Stomach (tissue), 9 donors: Measurements from ENCODE around the gene RPH3AL. TPM values are rescaled to one million over a fixed set of nuclear protein-coding genes. Genes with fewer than 3 reads are reported as not detected.

Experiments used
- DNase-seq, 2 donors: peaks; one replicate each; pipeline versions ENCODE4 v3.0.0 to v3.0.0-alpha.2; 2013 to 2019
- H3K27ac ChIP-seq, 5 donors: fragments of 200-600 bp in 4 of 5; sonication (generic) in 4 of 5; one replicate each; pipeline ENCODE4 v1.5.1; 2013 to 2019; ENCODE audit warnings: mild to moderate bottlenecking in 1 of 5, moderate library complexity in 1 of 5
- H3K27me3 ChIP-seq, 3 donors: fragments of 200-600 bp; sonication (generic); one replicate each; pipeline ENCODE4 v1.5.1; 2017 to 2019; ENCODE audit warnings: mixed run types in 1 of 3
- H3K36me3 ChIP-seq, 4 donors: fragments of 200-600 bp; sonication (generic); 1 replicate in 3 of 4; 2 replicates in 1 of 4; pipeline ENCODE4 v1.5.1; 2016 to 2019
- H3K4me1 ChIP-seq, 4 donors: fragments of 200-600 bp; sonication (generic); one replicate each; pipeline ENCODE4 v1.5.1; 2016 to 2019
- H3K4me3 ChIP-seq, 4 donors: fragments of 200-600 bp; sonication (generic) in 3 of 4; one replicate each; pipeline ENCODE4 v1.5.1; 2016 to 2019; ENCODE audit warnings: mild to moderate bottlenecking in 1 of 4
- H3K9me3 ChIP-seq, 4 donors: fragments of 200-600 bp; sonication (generic); one replicate each; pipeline ENCODE4 v1.5.1; 2016 to 2019
- CTCF ChIP-seq, 7 experiments: fragments of 450-650 bp in 4 of 7; fragments of 200-600 bp in 3 of 7; sonication (generic) in 3 of 7; IDR thresholded peaks; one replicate each; pipeline ENCODE4 v1.5.1; 2016 to 2019; ENCODE audit warnings: antibody characterized with exemption in 7 of 7, control low read depth in 2 of 7, mild to moderate bottlenecking in 1 of 7
- EP300 ChIP-seq: sonication (generic); formaldehyde crosslinking; IDR thresholded peaks from one replicate; pipeline ENCODE4 v1.6.1; 2017; ENCODE audit warnings: antibody characterized with exemption
- POLR2A ChIP-seq, 4 donors: fragments of 450-650 bp; IDR thresholded peaks; one replicate each; pipeline ENCODE4 v1.6.1; 2016; ENCODE audit warnings: antibody characterized with exemption in 4 of 4, control low read depth in 2 of 4, mild to moderate bottlenecking in 1 of 4, moderate library complexity in 1 of 4
- POLR2AphosphoS5 ChIP-seq, 3 donors: sonication (generic); formaldehyde crosslinking; IDR thresholded peaks; one replicate each; pipeline ENCODE4 v1.6.1; 2016; ENCODE audit warnings: antibody characterized with exemption in 3 of 3
- WGBS, 5 donors: extraction: QIAGEN DNeasy Blood & Tissue Kit in 3 of 5; methylation state at CpG; one replicate each; pipeline versions ENCODE4 v1.1.5 to v1.1.7; 2013 to 2018; 5-methylcytosine and 5-hydroxymethylcytosine counted together
- intact Hi-C: fragments of 100-400 bp; cut with DNase I; formaldehyde crosslinking; loops from one replicate; pipeline ENCODE4 v1.15.1; 2023; ENCODE audit warnings: low total_unique reads
- polyA plus RNA-seq, 3 donors: library from polyadenylated mRNA; stranded (reverse); fragments of 200-250 nt; gene quantifications; one replicate each; pipeline ENCODE4 v1.2.3, GENCODE V29; 2013
- total RNA-seq, 5 donors: library from RNA; depleted of rRNA; stranded (reverse); fragments of >200 nt; gene quantifications; one replicate each; pipeline versions ENCODE4 v1.1.0 to v1.2.3, GENCODE V29; 2014 to 2016
- donor health status: healthy with polysubstance abuse.
- donor health status: Bipolar disorder and iron deficiency.
- donor health status: healthy.

The RPH3AL gene
- total and polyA plus RNA-seq, 8 donors: 4.9 to 38.5 (median 17.4) TPM

- H3K36me3 ChIP-seq: peaks cover 4 to 33% (median 9%) of the 10 kb centered on the region in 4 donors
- 71 to 78% (median 75%) methylated on average over 22 of the region's 22 CpGs for WGBS, 5 donors
- H3K27me3 ChIP-seq: peaks cover 0 to 4% (median 0%) of the 10 kb centered on the region in 3 donors
- intact Hi-C loops: no loop called here
- TF ChIP-seq EP300 (no peak), POLR2A (IDR thresholded peaks at IDR 0.05) (no peak), CTCF (IDR thresholded peaks at IDR 0.05) (no peak), POLR2AphosphoS5 (IDR thresholded peaks at IDR 0.05) (no peak)
- DNase-seq: peak in 1 of 2 donors; percentile 10
- no peaks in the 10 kb centered on the region for H3K9me3 ChIP-seq
- H3K27ac ChIP-seq: no peak overlapping the region
- H3K4me3 ChIP-seq: no peak overlapping the region
- H3K4me1 ChIP-seq: no peaks in the 10 kb centered on the region
Measured at GRCh38 chr17:259341-259976, 93.1 kb downstream of the RPH3AL start.

- no peaks in the 10 kb centered on the region for H3K9me3 ChIP-seq
- no peaks in the 10 kb centered on the region for H3K4me1 ChIP-seq
- intact Hi-C loops: no loop called here
- peak in 1 of 2 donors; percentile 20 for DNase-seq
- peaks cover 2 to 28% (median 5%) of the 10 kb centered on the region in 4 donors for H3K36me3 ChIP-seq
- peaks cover 0 to 4% (median 0%) of the 10 kb centered on the region in 3 donors for H3K27me3 ChIP-seq
- TF ChIP-seq POLR2A (IDR thresholded peaks at IDR 0.05) (no peak), POLR2AphosphoS5 (IDR thresholded peaks at IDR 0.05) (no peak), EP300 (no peak), CTCF (IDR thresholded peaks at IDR 0.05) (no peak)
- no peak overlapping the region for H3K4me3 ChIP-seq
- WGBS, 5 donors: 93 to 99% (median 97%) methylated on average over 12 of the region's 12 CpGs
- H3K27ac ChIP-seq: no peak overlapping the region
Measured at GRCh38 chr17:258906-259305, 93.7 kb downstream of the RPH3AL start.

GRCh38 chr17:258045-258734 lies 94.4 kb downstream of the RPH3AL start:
- intact Hi-C loops: no loop called here
- Histone ChIP-seq H3K27ac (no peak overlapping the region), H3K27me3 (peaks cover 0 to 4% (median 0%) of the 10 kb centered on the region in 3 donors), H3K4me1 (no peaks in the 10 kb centered on the region), H3K9me3 (no peaks in the 10 kb centered on the region), H3K36me3 (peaks cover 0 to 21% (median 1%) of the 10 kb centered on the region in 4 donors), H3K4me3 (no peak overlapping the region)
- 59 to 78% (median 71%) methylated on average over 23 of the region's 23 CpGs for WGBS, 5 donors
- no peak for DNase-seq
- TF ChIP-seq POLR2A (IDR thresholded peaks at IDR 0.05): no peak
- no peak for TF ChIP-seq POLR2AphosphoS5 (IDR thresholded peaks at IDR 0.05)
- TF ChIP-seq EP300: no peak
- TF ChIP-seq CTCF (IDR thresholded peaks at IDR 0.05): no peak

GRCh38 chr17:253091-253846 lies 99.3 kb downstream of the RPH3AL start:
- DNase-seq: peak in 1 of 2 donors; percentile 17
- Histone ChIP-seq H3K36me3 (peaks cover 0 to 3% (median 1%) of the 10 kb centered on the region in 4 donors), H3K27me3 (no peaks in the 10 kb centered on the region), H3K9me3 (no peaks in the 10 kb centered on the region), H3K4me3 (no peak overlapping the region), H3K27ac (no peak overlapping the region), H3K4me1 (peaks cover 0 to 3% (median 1%) of the 10 kb centered on the region in 4 donors)
- intact Hi-C loops: no loop called here
- WGBS, 5 donors: 86 to 91% (median 90%) methylated on average over 21 to 23 of the region's 29 CpGs
- TF ChIP-seq EP300 (no peak), POLR2A (IDR thresholded peaks at IDR 0.05) (no peak), CTCF (IDR thresholded peaks at IDR 0.05) (no peak), POLR2AphosphoS5 (IDR thresholded peaks at IDR 0.05) (no peak)
